ENCODE data around the gene SETD4. TPM values are rescaled to one million over a fixed set of nuclear protein-coding genes. Genes with fewer than 3 reads are reported as not detected.

The SETD4 gene, protein sequence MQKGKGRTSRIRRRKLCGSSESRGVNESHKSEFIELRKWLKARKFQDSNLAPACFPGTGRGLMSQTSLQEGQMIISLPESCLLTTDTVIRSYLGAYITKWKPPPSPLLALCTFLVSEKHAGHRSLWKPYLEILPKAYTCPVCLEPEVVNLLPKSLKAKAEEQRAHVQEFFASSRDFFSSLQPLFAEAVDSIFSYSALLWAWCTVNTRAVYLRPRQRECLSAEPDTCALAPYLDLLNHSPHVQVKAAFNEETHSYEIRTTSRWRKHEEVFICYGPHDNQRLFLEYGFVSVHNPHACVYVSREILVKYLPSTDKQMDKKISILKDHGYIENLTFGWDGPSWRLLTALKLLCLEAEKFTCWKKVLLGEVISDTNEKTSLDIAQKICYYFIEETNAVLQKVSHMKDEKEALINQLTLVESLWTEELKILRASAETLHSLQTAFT
- total RNA-seq (2021; fragmentation: NEBNext Ultra II Directional; extraction: Animal tissue kit (Norgen Biotek cat#: 25700)) (46.6 and 47.4 TPM in 2 replicates), polyA plus RNA-seq (2011; rRNA removed) (17.0 and 20.1 TPM in 2 replicates), polyA minus RNA-seq (2011; rRNA and poly(A)+ RNA removed) (22.4 and 28.7 TPM in 2 replicates)
- 21.6 TPM for polyA plus RNA-seq (2011; cell fraction: cytosol; rRNA removed)
- polyA plus RNA-seq (2011; cell fraction: nucleus; rRNA removed): 32.4 TPM
- polyA plus RNA-seq (2012, experiment 1 of 2): 21.8 to 32.6 TPM (median 26.8 TPM) in 4 replicates
- polyA plus RNA-seq (2012, experiment 2 of 2): 17.2 TPM
- 41.3 TPM for polyA plus RNA-seq (2013, experiment 1 of 2)
- 37.5 TPM for polyA plus RNA-seq (2013, experiment 2 of 2)
- polyA minus RNA-seq (2011; cell fraction: cytosol; rRNA and poly(A)+ RNA removed): 16.2 TPM
- polyA minus RNA-seq (2011; cell fraction: nucleus; rRNA and poly(A)+ RNA removed): 32.6 TPM
- long read RNA-seq, experiment 1, partial matches to known transcripts: 14 of 30 reads
- long read RNA-seq, experiment 1, other reads (novel, unspliced or antisense): 16 of 30 reads
- long read RNA-seq, experiment 2, partial matches to known transcripts: 19 of 36 reads
- long read RNA-seq, experiment 2, other reads (novel, unspliced or antisense): 16 of 36 reads

- Histone ChIP-seq H3K23ac (ENCODE audit: insufficient read length) (no peak within 1 kb of the TSS), H3K56ac (replicated peaks; ENCODE audit: insufficient read length, low read depth, low read length) (peak within 1 kb of the TSS; percentile 79), H2BK20ac (ENCODE audit: low read length) (no peak within 1 kb of the TSS), H2BK120ac (replicated peaks; ENCODE audit: low read depth, low read length) (peak within 1 kb of the TSS; percentile 33), H3K79me1 (ENCODE audit: low read depth, low read length) (0 out of 2 replicates have a peak, but pooled peaks cover 4% of the 10 kb centered on the region), H3K4me2 (ENCODE audit: insufficient read depth in 1 of 2, low read depth in 2 of 2, low read length in 2 of 2) (peak within 1 kb of the TSS; percentile 72 to 90), H3K36me3 (ENCODE audit: control insufficient read depth in 2 of 4, insufficient read depth in 4 of 4, low read length in 3 of 4) (peaks cover 14 to 27% (median 24%) of the 10 kb centered on the region in 4 experiments), H4K91ac (replicated peaks; ENCODE audit: insufficient read length, low read length) (peak within 1 kb of the TSS; percentile 90), H4K5ac (ENCODE audit: insufficient read length, low read depth, low read length) (peak within 1 kb of the TSS; percentile 88), H2BK15ac (ENCODE audit: low read length) (peak within 1 kb of the TSS; percentile 36; the same call in 1 of the 2 replicates), H3K9me3 (ENCODE audit: insufficient read depth in 2 of 2, low read depth in 1 of 2, low read length in 1 of 2) (no peaks in the 10 kb centered on the region), H3K27me3 (replicated peaks in 1 of 4; ENCODE audit: control insufficient read depth in 3 of 4, extremely low read depth in 1 of 4, insufficient read depth in 3 of 4, low read length in 3 of 4) (no peaks in the 10 kb centered on the region), H3K4ac (replicated peaks; ENCODE audit: insufficient read length, low read depth, low read length) (no peak within 1 kb of the TSS), H2AFZ (ENCODE audit: low read length) (peak within 1 kb of the TSS; percentile 72; the same call in 1 of the 2 replicates), H3K27ac (ENCODE audit: low read depth, low read length) (peak within 1 kb of the TSS; percentile 85), H2BK5ac (ENCODE audit: low read depth, low read length) (peak within 1 kb of the TSS; percentile 95), H3K4me1 (replicated peaks in 1 of 4; ENCODE audit: control insufficient read depth in 3 of 4, insufficient read depth in 4 of 4, low read length in 3 of 4) (peaks cover 0 to 4% (median 3%) of the 10 kb centered on the region in 4 experiments; a peak in 5 of 7 replicates), H3K79me2 (ENCODE audit: control insufficient read depth in 1 of 2, insufficient read depth in 2 of 2, low read length in 2 of 2) (peaks cover 0 to 28% of the 10 kb centered on the region in 2 experiments; a peak in 2 of 4 replicates), H3K23me2 (ENCODE audit: low read depth, low read length) (peaks cover 6% of the 10 kb centered on the region), H4K20me1 (replicated peaks in 1 of 2; ENCODE audit: control insufficient read depth in 1 of 2, insufficient read depth in 2 of 2, low read length in 2 of 2) (peaks cover 0 to under 1% of the 10 kb centered on the region in 2 experiments), H3K9ac (replicated peaks in 1 of 4; ENCODE audit: extremely low read depth in 1 of 4, low read depth in 3 of 4, low read length in 3 of 4) (peak within 1 kb of the TSS; percentile 51 to 84 (median 78)), H3K18ac (ENCODE audit: extremely low read depth, low read length) (peak within 1 kb of the TSS; percentile 91), H3K14ac (ENCODE audit: insufficient read length) (no peak within 1 kb of the TSS), H2BK12ac (ENCODE audit: low read depth, low read length) (peak within 1 kb of the TSS; percentile 99), H4K8ac (ENCODE audit: extremely low read depth, insufficient read depth, low read length) (peak within 1 kb of the TSS; percentile 92; the same call in 1 of the 2 replicates), H2AK5ac (ENCODE audit: low read depth, low read length) (0 out of 2 replicates have a peak within 1 kb of the TSS, but pooled peaks have one; percentile 26), H3K4me3 (ENCODE audit: extremely low read depth in 1 of 4, insufficient read depth in 2 of 4, low read depth in 3 of 4, low read length in 4 of 4) (peak within 1 kb of the TSS; percentile 67 to 96 (median 95))
- ChIA-PET CTCF (ENCODE audit: partially characterized antibody) (interaction anchor here (0.9 to 2.3 kb wide), 12 partner anchors 11 to 63 kb away, joined by 3 to 11 read pairs (median 4); no protein-coding TSS in a partner anchor), POLR2A (ENCODE audit: partially characterized antibody) (interaction anchor here (0.6 to 3.2 kb wide), 21 partner anchors 9 to 260 kb away, joined by 3 to 21 read pairs (median 4); partner anchors contain the start of genes CBR1 and MORC3)
- FAIRE-seq (no peak), DNase-seq (ENCODE audit: low read depth in 1 of 2, low spot score in 2 of 2) (peak; percentile 75 to 97)
- 1% methylated on average over 57 of the region's 57 CpGs; no CpG with 5 or more reads in 1 of the 2 experiments for WGBS, 2 experiments (ENCODE audit: extremely low coverage in 1 of 2, insufficient coverage in 1 of 2, insufficient read length in 1 of 2, insufficient replicate concordance in 2 of 2, low coverage in 1 of 2, low lambda C conversion rate in 2 of 2, missing lambda C conversion rate in 1 of 2)
- TF ChIP-seq CBX8 (IDR thresholded peaks at IDR 0.05; ENCODE audit: borderline replicate concordance, low read depth, low read length): no peak
- peak; percentile 88; the same call in 1 of the 2 replicates for TF ChIP-seq SP4 (IDR thresholded peaks at IDR 0.05; ENCODE audit: low read length)
- TF ChIP-seq BCL11A (IDR thresholded peaks at IDR 0.05; ENCODE audit: low read depth in 2 of 2, low read length in 2 of 2): no peak
- peak; percentile 94 for TF ChIP-seq YY1 (IDR thresholded peaks at IDR 0.05; ENCODE audit: low read depth, low read length)
These were observed at the start of gene SETD4 for GRCh38 chr21:36060159-36060921. Gene SETD4 (minus strand): TSS chr21:36060526. CDS start chr21:36058888, 1,638 bp downstream.
